IPS DF 6.9 (cell line): ENCODE results near the gene CAMTA1.

ENCODE experiments used
- DNase-seq: peaks from one replicate; pipeline ENCODE4 v3.0.0-alpha.2; 2013; ENCODE audit warnings: low read depth, low spot score
- H3K27ac ChIP-seq: one replicate; pipeline ENCODE4 v1.5.1; 2013; ENCODE audit warnings: low read length, control low read depth
- H3K27me3 ChIP-seq: 2 replicates; pipeline ENCODE4 v1.6.1; 2013; ENCODE audit warnings: mild to moderate bottlenecking, low read length; ENCODE audit not compliant: control insufficient read depth, insufficient read depth
- H3K36me3 ChIP-seq: 2 replicates; pipeline ENCODE4 v1.6.1; 2013; ENCODE audit warnings: low read length; ENCODE audit not compliant: control insufficient read depth, insufficient read depth
- H3K4me1 ChIP-seq: 2 replicates; pipeline ENCODE4 v1.6.1; 2013; ENCODE audit warnings: low read length; ENCODE audit not compliant: control insufficient read depth, insufficient read depth
- H3K4me3 ChIP-seq: 2 replicates; pipeline ENCODE4 v1.5.1; 2013; ENCODE audit warnings: mild to moderate bottlenecking, low read length
- H3K9me3 ChIP-seq: 2 replicates; pipeline ENCODE4 v1.6.1; 2013; ENCODE audit warnings: low read length, inconsistent platforms; ENCODE audit not compliant: control insufficient read depth, insufficient read depth
- WGBS: extraction: QIAGEN DNeasy Blood & Tissue Kit; methylation state at CpG from one replicate; pipeline ENCODE4 v1.1.7; 2013; ENCODE audit warnings: mixed read lengths, missing lambda C conversion rate; ENCODE audit not compliant: insufficient read length, insufficient coverage; 5-methylcytosine and 5-hydroxymethylcytosine counted together

The CAMTA1 gene

GRCh38 chr1:7250597-7251453 is 465.6 kb downstream of the CAMTA1 start:
- no CpG with 5 or more reads among the region's 22 CpGs for WGBS
- no peak overlapping the region for H3K27ac ChIP-seq

GRCh38 chr1:7251454-7251800 is 466.2 kb downstream of the CAMTA1 start:
- Histone ChIP-seq H3K27me3 (no peaks in the 10 kb centered on the region), H3K27ac (no peak overlapping the region), H3K4me1 (no peaks in the 10 kb centered on the region), H3K9me3 (no peaks in the 10 kb centered on the region), H3K36me3 (no peaks in the 10 kb centered on the region), H3K4me3 (no peak overlapping the region)
- no peak for DNase-seq
- WGBS = no CpG with 5 or more reads among the region's 10 CpGs

More at GRCh38 chr1:7250597-7251453, 465.6 kb downstream of the CAMTA1 start:
- no peaks in the 10 kb centered on the region for H3K27me3 ChIP-seq
- no peaks in the 10 kb centered on the region for H3K9me3 ChIP-seq
- no peak for DNase-seq
- H3K4me3 ChIP-seq = no peak overlapping the region
- no peaks in the 10 kb centered on the region for H3K36me3 ChIP-seq
- H3K4me1 ChIP-seq = no peaks in the 10 kb centered on the region

- no CpG with 5 or more reads among the region's 12 CpGs for WGBS
- H3K9me3 ChIP-seq = no peaks in the 10 kb centered on the region
- H3K36me3 ChIP-seq = no peaks in the 10 kb centered on the region
- no peak overlapping the region for H3K4me3 ChIP-seq
- H3K27me3 ChIP-seq = no peaks in the 10 kb centered on the region
- no peak overlapping the region for H3K27ac ChIP-seq
- no peak for DNase-seq
- peaks cover 5% of the 10 kb centered on the region; the same call in 1 of the 2 replicates for H3K4me1 ChIP-seq
These were observed 467.3 kb downstream of the CAMTA1 start for GRCh38 chr1:7252411-7253117.

GRCh38 chr1:7253118-7253480 is 467.8 kb downstream of the CAMTA1 start:
- Histone ChIP-seq H3K27ac (no peak overlapping the region), H3K36me3 (no peaks in the 10 kb centered on the region), H3K27me3 (no peaks in the 10 kb centered on the region), H3K9me3 (no peaks in the 10 kb centered on the region), H3K4me3 (no peak overlapping the region), H3K4me1 (peaks cover 5% of the 10 kb centered on the region; the same call in 1 of the 2 replicates)
- no CpG with 5 or more reads among the region's 4 CpGs for WGBS
- no peak for DNase-seq

- no CpG with 5 or more reads among the region's 11 CpGs for WGBS
- H3K4me1 ChIP-seq = peaks cover 5% of the 10 kb centered on the region; the same call in 1 of the 2 replicates
- no peak overlapping the region for H3K27ac ChIP-seq
- H3K27me3 ChIP-seq = no peaks in the 10 kb centered on the region
- H3K9me3 ChIP-seq = no peaks in the 10 kb centered on the region
- no peaks in the 10 kb centered on the region for H3K36me3 ChIP-seq
- H3K4me3 ChIP-seq = no peak overlapping the region
- DNase-seq = no peak
These were observed 468.8 kb downstream of the CAMTA1 start for GRCh38 chr1:7253988-7254587.

DNA sequence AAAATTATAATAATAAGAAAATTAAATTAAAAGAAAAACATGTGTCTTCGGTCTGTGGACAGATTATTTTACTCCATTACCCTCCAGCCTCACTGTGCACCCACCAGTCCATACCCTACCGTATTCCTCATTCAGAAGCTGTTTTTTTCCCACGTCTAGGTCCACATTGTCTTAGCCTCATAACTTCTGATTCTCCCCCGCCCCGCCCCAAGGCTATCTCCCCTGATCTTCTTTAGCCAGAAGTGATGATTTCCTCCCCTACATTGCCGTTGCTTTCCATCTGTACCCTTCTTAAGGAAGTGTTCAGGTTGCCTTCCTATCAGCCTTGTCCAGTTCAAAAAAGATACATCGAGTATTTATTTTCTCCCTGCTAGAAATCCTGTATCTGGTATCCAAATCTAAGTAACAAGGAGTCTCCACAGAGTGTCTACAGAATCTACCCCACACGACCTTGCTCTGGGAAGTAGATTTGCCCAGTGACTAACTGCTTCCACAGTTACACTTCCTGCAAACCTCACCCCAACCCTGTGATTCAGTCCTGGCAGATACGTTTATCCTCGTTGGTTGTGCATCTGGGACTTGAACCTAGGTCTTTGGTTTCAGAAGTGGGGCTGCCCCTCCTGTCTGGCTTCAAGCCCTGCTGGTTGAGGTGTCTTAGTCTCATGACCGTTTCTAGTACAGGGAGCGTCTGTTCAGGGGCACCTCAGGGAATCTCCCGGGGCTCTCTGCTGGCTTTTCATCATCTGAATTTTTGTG is 470.2 kb downstream of the CAMTA1 start:
- Histone ChIP-seq H3K4me1 (peaks cover 5% of the 10 kb centered on the region; the same call in 1 of the 2 replicates), H3K4me3 (no peak overlapping the region), H3K27ac (no peak overlapping the region), H3K27me3 (no peaks in the 10 kb centered on the region), H3K9me3 (no peaks in the 10 kb centered on the region), H3K36me3 (no peaks in the 10 kb centered on the region)
- WGBS = no CpG with 5 or more reads among the region's 13 CpGs
- no peak for DNase-seq

DNA sequence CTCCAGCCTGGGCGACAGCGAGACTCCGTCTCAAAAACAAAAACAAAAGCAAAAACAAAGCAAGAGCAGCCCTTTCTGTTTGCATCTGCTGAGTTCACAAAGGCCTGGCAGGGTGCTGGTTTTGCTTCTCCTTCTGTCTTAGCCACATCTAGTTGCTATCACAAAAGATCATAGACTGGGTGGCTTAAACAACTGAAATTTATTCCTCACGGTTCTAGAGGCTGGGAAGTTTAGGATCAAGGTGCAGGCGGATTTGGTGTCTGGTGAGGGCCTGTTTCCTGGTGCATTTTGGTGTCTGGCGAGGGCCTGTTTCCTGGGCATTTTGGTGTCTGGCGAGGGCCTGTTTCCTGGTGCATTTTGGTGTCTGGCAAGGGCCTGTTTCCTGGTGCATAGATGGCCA is 471.3 kb downstream of the CAMTA1 start:
- no peak for DNase-seq
- H3K4me3 ChIP-seq = no peak overlapping the region
- peaks cover 5% of the 10 kb centered on the region; the same call in 1 of the 2 replicates for H3K4me1 ChIP-seq
- WGBS = no CpG with 5 or more reads among the region's 7 CpGs
- H3K27ac ChIP-seq = no peak overlapping the region
- no peaks in the 10 kb centered on the region for H3K9me3 ChIP-seq
- no peaks in the 10 kb centered on the region for H3K27me3 ChIP-seq
- H3K36me3 ChIP-seq = no peaks in the 10 kb centered on the region

DNA sequence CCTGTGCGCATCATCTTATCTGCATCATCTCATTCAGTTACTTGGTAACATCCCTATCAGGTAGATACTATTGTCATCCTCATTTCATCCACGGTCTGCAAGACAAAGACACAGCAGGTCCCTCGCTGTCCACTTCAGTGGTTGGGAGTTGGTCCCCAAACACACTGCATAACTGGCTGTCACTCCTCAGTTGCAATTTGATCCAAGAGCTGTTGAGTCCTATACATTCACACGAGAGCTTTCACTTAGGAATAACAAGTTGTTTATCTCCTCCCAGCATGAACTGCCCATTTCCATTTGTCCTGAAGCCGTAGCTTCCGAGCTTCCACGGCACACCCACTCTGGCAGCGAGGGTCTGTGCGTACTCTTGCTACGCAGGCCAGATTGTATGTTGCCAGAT is 472.0 kb downstream of the CAMTA1 start:
- Histone ChIP-seq H3K27me3 (no peaks in the 10 kb centered on the region), H3K4me1 (peaks cover 5% of the 10 kb centered on the region; the same call in 1 of the 2 replicates), H3K4me3 (no peak overlapping the region), H3K9me3 (no peaks in the 10 kb centered on the region), H3K36me3 (no peaks in the 10 kb centered on the region), H3K27ac (no peak overlapping the region)
- DNase-seq = no peak
- WGBS = no CpG with 5 or more reads among the region's 10 CpGs

DNA sequence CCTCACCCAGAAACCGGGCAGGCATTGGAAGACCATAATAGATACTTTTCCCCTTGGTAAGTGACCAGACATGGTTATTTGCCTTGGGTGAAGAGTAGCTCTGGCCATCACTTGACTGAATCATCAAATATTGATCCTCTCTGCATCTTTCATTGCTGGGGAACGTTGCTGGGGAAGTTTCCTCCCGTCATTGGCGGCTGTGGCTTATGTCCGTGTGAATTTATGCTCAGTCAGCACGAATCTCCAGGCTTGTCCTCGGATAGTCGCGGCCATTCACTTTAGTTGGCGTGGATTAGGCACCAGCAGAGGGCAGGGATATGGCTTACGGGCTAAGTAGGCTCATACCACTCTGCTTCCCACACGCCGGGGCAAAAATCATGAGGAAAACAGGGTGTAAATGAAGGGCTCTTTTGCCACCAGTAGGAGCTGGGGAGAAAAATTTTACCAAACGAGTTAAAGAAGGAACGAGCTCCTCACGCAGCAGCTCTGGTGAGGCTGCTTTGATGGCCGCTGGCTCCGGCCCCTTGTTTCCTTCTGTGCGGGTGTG is 473.4 kb downstream of the CAMTA1 start:
- Histone ChIP-seq H3K36me3 (no peaks in the 10 kb centered on the region), H3K27me3 (no peaks in the 10 kb centered on the region), H3K27ac (no peak overlapping the region), H3K4me3 (no peak overlapping the region), H3K9me3 (no peaks in the 10 kb centered on the region), H3K4me1 (peaks cover 5% of the 10 kb centered on the region; the same call in 1 of the 2 replicates)
- WGBS = no CpG with 5 or more reads among the region's 19 CpGs
- DNase-seq = no peak

- no peak for DNase-seq
- Histone ChIP-seq H3K4me3 (no peak overlapping the region), H3K36me3 (no peaks in the 10 kb centered on the region), H3K27ac (no peak overlapping the region), H3K9me3 (no peaks in the 10 kb centered on the region), H3K4me1 (peaks cover 5% of the 10 kb centered on the region; the same call in 1 of the 2 replicates), H3K27me3 (no peaks in the 10 kb centered on the region)
- WGBS = no CpG with 5 or more reads among the region's 5 CpGs
These were observed 474.7 kb downstream of the CAMTA1 start for GRCh38 chr1:7259955-7260354.
